HG02973 (cell line): ENCODE data around the gene TSFM.
"Not testable (repeated sequence)": the region's sequence is repeated elsewhere in the genome, so short reads cannot be mapped to it uniquely, and the experiment has no call there.

ENCODE experiments used
- ATAC-seq: cut with Tn5 transposase; IDR thresholded peaks from one replicate; pipeline ENCODE4 v1.9.1; 2021; ENCODE audit warnings: moderate library complexity; ENCODE audit not compliant: unreplicated experiment

The TSFM gene

GRCh38 chr12:57813971-57814772 is 31.6 kb downstream of the TSFM start:
- ATAC-seq = no peak

- ATAC-seq = no peak
Measured at GRCh38 chr12:57815177-57816000, 32.8 kb downstream of the TSFM start.

- ATAC-seq = no peak
Measured at GRCh38 chr12:57816001-57816854, 33.6 kb downstream of the TSFM start.

- no peak for ATAC-seq
Measured at GRCh38 chr12:57816855-57817151, 34.2 kb downstream of the TSFM start.

GRCh38 chr12:57817261-57817989 is 34.8 kb downstream of the TSFM start:
- no peak for ATAC-seq

- ATAC-seq = not testable (repeated sequence)
Measured at GRCh38 chr12:57817990-57818331, 35.4 kb downstream of the TSFM start.

GRCh38 chr12:57820119-57820518 is 37.5 kb downstream of the TSFM start:
- ATAC-seq = not testable (repeated sequence)

- ATAC-seq = not testable (repeated sequence)
Measured at GRCh38 chr12:57821015-57821414, 38.4 kb downstream of the TSFM start.

- no peak for ATAC-seq
Measured at GRCh38 chr12:57821474-57822214, 39.1 kb downstream of the TSFM start.

GRCh38 chr12:57822392-57823130 is 40.0 kb downstream of the TSFM start:
- no peak for ATAC-seq

- ATAC-seq = no peak
Measured at GRCh38 chr12:57823131-57823907, 40.7 kb downstream of the TSFM start.

GRCh38 chr12:57823908-57824640 is 41.5 kb downstream of the TSFM start:
- no peak for ATAC-seq

GRCh38 chr12:57825451-57825850 is 42.9 kb downstream of the TSFM start:
- no peak for ATAC-seq

- no peak for ATAC-seq
Measured at GRCh38 chr12:57826400-57826799, 43.8 kb downstream of the TSFM start.

GRCh38 chr12:57826966-57827365 is 44.4 kb downstream of the TSFM start:
- no peak for ATAC-seq

- no peak for ATAC-seq
Measured at GRCh38 chr12:57829025-57829777, 46.6 kb downstream of the TSFM start.

GRCh38 chr12:57830393-57830792 is 47.8 kb downstream of the TSFM start:
- no peak for ATAC-seq
